HG03039 (cell line): ENCODE data around the gene APP.

ENCODE experiments used
- ATAC-seq: cut with Tn5 transposase; IDR thresholded peaks from one replicate; pipeline ENCODE4 v1.9.1; 2021; ENCODE audit warnings: mild to moderate bottlenecking, moderate library complexity; ENCODE audit not compliant: unreplicated experiment

The APP gene

DNA sequence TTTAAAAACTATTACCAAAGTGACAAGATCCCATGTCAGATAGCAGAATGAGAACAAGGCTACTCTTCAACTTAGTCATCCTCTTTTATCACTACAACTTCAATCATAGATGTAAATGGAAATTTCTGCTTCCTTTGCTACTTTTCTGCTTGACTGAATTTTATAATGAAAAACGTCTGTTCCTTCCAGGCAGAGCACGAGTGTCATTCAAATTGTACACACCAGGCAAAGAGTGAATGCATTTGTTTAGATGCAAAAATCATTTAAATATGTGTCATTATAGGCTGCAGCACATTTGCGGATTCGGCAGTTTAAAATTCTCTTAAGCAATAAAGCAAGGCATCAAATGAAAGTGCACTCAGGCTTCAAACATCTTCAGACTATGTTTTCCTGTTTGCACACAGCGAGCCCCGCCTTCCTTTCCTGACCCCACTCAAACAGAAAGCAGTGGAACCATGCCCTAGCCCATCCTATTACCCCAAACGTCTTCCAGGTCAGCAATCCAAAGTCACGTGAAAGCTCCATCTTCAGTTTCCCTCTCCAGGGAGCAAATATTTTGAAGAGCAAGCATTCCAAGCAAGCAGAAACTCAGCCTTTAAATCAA lies 99.6 kb downstream of the APP start:
- ATAC-seq: no peak

DNA sequence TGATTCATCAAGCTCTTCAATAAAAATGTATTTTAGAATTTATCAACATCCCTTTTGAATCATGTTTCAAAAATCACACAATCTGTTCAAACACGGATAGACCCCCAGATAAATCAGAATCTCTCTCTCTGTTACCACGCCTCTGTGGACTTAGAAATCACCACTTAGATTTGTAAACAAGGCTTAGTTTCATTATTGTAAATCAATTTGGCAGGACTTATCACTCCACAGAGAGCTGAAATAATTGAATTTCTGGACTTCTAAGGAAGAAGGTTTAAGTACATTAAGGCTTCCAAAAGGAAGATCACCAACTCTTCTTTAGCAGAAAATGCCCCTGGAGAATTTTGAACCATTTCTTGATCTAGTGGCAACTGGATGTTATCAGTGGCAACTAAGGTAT lies 100.4 kb downstream of the APP start:
- no peak for ATAC-seq

DNA sequence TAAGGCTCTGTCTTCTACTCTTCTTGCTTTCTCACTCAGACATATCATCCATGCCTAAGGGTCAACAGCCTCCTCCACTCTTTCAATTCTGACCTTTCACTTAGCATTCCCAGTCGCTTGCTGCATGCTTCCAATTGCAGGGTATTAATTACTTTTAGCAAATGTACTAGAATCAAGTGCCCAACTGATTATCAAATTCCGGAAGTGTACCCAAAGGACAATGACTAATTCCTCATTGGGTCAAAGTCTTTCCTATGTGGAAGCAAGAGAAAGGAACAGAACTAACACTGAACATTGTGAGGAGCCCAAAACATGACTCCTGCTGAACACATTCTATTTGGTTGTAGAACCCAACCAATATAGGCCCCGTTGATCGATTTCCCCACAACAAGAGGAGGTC lies 101.8 kb downstream of the APP start:
- ATAC-seq: no peak

DNA sequence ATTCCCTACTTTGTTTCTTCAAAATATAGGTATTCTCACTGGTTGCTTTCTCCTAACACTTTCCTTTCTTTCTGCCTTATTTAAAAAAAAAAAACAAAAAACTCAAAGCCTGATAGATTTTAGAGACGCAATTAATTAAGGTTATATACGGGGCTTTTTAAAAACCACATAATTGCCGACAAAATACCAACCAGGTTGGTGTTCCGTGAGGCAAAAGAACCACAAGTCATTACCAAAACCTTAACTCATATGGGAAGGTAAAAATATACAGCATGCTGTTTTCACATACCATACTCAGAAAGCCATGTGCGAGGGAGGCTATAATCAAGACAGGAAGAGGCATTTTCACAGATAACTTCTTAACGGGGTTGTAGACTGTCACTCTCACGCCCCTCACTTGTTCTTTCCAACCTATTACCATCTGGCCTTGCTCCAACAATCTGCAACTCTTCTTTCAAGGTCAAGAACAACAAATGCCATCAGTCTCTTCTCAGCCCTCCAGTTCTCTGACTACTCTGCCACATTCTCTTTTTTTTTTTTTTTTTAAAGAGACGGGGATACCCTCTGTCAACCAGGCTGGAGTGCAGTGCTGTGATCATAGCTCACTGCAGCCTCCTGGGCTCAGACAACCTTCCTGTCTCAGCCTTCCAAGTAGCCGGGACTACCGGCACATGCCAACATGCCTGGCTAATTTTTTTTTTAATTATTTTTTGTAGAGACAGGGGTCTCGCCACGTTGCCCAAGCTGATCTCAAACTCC lies 102.6 kb downstream of the APP start:
- no peak for ATAC-seq

DNA sequence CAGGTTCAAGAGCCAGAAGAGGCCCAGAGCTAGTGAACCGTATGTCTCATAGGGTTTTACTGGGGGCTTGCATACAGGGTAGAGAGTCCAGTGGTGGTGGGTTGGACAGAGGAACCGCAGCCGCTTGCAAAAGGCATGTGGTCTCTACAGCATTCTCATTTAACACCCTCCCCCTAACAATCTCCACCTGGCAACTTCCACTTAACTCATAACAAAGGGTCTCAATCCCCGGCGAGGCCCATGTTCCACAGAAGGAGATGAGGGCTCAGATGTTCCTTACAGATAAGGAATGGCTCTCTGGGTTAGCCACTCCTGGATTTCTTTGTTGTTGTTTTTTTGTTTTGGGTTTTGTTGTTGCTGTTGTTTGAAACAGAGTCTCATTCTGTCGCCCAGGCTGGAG lies 106.1 kb downstream of the APP start:
- ATAC-seq: no peak

DNA sequence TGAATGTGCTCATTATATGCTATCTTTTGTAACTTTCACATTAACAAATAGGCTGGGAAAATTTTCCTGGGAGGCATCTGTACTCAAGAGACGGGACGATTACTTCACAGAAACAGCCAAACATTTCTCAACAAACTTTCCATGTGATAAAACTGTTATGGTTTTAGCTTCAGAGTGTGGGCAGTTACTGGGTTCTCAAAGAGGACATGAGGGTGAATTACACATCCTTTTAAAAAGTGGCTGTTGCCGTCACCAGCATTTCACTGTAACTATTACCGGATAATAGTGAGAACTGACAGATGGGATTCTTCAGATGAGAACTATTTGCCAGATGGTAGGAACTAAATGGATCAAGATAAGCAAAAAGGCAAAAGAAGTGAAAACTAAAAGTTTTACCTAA lies 109.1 kb downstream of the APP start:
- no peak for ATAC-seq

DNA sequence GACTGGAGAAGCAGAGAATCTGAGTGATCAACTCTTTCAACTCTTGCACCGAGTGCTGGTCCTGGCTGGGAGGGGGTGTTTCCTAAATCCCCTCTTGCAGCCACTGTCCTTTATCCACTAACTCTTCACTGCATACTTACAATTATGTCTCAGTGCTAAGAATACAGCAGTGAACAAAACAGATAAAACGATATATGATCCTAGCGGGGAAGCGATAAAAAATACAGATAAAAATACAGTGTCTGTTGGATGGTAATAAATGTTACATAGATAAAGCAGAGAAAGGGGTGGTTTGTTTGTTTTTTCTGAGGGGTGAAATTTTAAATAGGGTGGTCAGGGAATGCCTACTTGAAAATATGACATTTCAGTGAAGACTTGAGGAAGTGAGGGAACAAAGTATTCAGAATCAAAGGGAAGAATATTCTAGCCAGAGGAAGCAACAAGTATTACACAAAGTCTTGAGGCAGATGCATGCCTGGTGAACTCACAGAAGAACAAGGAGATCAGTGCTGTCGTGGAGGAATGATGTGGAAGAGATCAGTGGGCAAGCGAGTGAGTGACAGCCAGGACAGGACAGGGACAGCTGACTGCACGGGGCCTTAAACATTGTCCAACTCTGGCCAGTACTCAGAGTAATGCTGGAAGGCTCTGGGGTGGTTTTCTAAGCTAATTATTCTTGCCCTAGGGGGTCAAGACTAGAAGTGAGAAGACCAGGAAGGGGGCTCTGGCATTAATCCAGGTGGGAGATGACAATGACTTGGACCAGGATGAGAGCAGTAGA lies 110.0 kb downstream of the APP start:
- no peak for ATAC-seq

DNA sequence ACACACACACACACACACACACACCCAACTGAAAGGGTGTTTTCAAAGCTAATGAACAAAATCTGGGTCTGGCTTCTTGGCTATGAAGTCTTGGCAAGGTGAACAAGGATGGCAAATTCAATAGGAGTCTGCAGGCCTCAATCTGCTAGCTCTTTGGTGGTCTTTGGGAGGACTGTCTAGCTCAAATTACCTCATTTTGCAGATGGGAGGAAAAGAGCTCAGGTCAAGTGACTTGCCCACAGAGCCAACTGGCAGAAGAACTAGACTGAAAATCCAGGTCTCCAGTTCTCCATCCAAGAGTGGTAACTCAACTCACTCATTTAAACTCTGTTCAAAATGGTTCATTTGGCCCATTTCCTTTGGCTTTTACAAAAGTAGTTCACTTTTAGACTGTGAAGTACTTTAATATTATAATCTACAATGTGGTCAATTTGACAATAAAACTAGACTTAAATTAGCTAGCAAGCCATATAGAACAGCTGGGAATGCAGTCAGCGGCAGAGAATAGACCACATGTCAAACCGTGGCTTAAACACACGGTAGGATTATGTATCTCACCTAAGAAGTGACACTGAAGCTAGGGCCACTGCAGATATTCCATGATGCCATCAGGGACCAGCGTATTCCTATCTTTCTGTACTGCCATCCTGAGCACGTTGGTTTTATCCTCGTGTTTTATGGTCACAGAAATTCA lies 112.9 kb downstream of the APP start:
- ATAC-seq: no peak

DNA sequence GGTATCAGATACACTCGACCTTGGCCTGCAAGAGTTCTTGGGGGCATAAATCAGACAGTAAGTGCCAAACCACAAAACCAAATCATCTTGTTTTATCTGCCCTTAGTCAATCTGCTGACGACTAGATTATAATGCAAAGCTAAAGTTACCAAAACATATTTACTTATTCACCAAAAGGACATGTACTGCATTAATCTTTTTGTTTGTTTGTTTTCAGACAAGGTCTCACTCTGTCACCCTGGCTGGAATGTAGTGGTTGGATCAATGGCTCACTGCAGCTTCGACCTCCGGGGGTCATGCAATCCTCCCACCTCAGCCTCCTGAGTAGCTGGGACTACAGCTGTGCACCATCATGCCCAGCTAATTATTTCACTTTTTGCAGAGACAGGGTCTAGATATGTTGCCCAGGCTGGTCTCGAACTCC lies 114.7 kb downstream of the APP start:
- ATAC-seq: no peak

DNA sequence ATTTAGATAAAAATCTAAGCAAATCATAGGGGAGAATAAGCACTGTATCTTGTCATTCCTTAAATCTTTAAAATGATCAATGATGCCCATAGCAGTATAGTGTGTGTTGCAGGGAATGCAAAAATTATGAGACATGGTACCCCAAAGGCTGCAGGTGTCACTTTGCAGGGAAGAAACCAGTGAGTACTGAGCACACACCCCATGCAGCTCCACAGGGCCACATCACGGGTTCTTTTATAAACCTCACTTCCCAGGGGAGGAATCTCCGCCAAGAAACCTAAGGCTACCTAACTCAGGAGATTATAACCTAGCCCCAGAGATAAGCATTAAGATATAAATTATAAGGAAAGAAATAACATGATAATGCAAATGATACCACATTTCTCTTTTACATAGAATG lies 115.6 kb downstream of the APP start:
- no peak for ATAC-seq

DNA sequence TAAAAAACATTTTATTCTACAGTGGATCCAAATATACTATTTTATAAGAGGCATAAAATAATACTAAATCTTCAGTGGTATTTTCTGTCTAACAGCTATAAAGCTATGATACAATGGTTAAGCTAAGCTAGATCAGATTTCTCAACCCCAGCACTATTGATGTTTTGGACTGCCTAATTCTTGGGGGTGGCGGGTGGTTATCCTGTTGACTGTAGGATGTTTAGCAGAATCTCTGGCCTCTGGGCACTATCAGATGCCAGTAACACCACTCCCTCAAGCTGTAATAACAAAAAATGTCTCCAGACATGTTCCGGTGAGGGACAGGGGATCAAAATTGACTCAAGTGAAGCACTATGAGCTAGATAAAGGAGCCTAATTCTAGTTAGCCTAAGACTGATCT lies 118.5 kb downstream of the APP start:
- ATAC-seq: no peak

DNA sequence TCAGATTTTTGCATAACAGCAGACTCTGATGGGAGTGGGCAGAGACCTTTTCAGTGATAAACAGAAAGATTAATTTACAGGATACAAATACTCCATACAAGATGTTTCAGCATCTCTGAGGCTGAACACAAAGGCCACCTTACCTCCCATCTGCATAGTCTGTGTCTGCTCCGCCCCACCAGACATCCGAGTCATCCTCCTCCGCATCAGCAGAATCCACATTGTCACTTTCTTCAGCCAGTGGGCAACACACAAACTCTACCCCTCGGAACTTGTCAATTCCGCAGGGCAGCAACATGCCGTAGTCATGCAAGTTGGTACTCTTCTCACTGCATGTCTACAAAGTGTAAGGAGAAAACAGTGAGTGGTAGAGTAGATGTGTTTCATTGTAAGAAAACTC lies 119.7 kb downstream of the APP start:
- ATAC-seq: no peak

DNA sequence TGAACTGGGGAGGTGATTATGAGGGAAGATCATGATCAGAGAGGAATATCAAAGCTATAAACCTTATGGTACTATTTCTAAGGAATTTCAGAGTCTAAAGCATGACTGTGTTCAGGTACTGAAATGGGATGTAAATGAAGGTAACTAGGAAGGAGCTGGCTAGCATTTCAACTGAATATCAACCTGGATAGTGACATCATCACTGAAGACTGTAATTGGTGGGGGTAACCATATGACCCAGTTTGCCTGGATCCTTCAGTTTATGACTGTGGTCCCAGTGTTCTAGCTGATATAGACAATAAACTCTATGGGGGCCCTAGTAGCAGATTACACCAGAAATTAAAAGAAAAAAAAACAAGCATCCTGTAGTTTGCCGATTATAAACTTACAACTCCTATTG lies 120.8 kb downstream of the APP start:
- no peak for ATAC-seq

DNA sequence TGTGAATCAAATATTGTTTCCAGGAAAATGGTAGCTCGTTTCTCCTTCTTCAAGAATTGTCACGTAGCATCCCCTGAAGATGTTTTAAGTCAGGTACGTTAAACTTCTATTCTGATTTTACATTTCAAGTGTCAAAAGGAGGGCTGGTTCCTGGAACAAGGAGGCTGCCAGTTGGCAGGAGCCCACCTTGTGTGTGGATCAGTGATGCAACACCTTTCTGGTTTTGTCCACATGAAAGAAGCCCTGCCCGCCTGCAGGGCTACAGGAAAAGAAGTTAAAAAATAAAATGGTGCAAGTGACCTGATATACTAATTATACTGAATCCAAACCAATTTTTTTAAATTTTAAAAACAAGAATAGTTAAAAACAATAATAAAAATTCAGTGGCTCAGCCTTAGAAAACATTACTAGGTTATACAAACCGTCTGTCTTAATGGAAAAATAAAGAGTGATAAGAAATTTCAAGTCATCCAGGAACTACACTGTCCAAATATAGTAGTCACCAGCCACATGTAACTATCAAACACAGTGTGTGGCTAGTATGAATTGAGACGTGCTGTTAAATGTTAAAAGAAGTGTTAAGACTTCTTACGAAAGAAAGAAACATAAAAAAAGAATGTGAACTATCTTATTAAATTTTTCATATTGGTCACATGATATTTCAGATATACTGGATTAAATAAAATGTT lies 123.1 kb downstream of the APP start:
- no peak for ATAC-seq

DNA sequence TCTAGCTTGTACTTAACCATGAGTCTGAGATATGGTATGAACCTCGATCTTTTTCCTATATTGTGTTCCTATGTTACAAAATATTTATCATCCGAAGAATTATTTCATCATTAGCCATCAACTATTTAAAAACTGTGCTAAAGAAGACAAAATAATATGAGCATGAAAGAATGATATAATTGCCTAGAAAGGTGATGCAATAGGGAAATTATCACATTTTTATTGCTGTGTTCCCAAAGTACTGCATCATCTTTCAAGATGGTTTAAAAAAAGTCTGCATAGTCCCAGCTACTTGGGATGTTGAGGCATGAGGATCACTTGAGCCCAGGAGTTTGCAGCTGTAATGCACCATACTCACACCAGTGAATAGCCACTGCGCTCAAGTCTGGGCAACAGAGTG lies 126.7 kb downstream of the APP start:
- no peak for ATAC-seq

DNA sequence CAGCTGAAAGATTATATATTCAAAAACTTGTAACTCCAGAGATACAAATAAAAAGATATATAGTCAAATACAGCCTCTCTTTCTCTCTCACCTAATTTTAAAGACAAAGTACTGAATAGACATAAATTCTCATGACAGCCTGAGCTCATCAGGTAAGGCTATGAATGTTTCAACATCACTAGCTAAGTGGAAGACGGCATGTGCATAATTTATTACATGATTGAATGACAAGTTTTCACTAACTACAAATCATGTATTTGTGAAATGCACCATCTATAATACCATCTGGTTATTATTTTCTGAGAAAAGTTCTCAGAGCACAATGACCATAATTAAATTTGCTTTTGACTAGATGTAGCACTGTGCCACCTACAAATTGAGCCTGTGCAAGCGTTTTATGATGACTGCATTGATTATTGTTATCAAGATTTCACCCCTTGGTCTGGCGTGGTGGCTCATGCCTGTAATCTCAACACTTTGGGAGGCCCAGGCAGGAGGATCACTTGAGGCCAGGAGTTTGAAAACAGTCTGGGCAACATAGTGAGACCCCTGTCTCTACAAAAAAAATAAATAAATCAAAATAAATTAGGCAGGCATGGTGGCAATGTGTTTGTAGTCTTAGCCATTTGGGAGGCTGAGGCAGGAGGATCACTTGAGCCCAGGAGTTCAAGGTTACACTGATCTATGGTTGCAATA lies 128.2 kb downstream of the APP start:
- no peak for ATAC-seq

DNA sequence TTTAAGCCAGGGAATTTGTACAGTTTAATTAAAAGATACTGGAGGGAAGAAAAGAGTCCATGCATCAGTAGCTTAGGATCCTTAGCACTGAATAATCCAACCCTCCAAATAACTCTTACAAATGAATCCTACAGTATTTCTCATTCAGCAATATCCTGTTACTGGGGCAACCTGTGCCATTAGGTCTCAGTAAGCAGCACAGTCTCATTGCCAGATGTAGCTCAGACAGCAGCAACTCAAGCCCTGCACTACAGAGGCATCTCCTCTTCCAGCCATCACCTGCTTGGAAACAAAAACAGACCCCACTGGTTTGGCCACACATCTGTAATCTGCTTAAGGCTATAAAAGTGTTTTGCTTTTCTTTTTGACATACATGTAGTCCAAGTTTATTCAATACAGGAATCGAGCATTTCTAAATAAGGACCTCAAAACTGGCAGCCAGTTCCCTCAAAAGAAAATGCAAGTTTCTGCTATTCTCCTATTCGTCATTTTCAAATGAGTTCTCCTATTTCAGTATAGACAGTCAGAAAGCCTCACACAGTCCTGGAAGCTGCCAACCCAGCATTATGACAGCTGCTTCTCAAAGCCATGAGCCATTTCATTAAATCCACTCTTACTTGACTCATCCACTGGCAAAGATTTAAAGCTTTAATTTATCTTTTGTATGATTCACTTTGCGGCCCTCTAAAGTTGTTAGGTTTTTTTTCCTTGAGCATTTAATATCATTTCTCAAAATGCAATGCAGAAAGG lies 129.0 kb downstream of the APP start:
- ATAC-seq: no peak

DNA sequence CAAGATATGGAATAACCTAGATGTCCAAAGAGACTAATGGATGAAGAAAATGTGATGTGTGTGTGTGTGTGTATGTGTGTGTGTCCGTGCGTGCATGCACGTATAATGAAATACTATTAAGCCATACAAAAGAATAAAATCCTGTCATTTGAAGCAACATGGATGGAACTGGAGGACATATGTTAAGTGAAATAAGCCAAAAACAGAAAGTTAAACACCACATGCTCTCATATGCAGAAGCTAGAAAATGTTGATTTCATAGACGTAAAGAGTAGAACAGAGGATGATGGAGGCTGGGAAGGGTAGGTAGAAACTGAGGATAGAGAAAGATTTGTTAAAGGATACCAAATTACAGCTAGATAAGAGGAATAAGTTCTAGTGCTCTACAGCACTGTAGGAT lies 133.7 kb downstream of the APP start:
- no peak for ATAC-seq

DNA sequence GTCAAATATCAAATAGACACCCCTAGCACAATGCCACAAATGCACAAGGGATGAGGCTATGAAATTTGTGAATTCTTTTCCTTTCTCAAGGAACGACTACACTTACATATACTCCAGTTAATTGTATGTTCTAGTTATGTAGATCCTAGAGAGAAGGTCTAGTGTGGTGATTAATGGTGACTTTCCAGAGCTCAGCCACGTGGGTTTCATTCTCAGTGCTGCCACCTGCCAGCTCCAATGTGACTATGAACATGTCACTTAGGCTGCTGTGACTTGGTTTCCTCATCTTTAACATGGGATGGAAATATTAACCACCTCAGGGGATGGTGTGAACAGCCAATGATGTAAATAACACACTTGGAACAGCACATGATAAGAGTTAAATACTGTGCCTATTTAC lies 138.3 kb downstream of the APP start:
- no peak for ATAC-seq

DNA sequence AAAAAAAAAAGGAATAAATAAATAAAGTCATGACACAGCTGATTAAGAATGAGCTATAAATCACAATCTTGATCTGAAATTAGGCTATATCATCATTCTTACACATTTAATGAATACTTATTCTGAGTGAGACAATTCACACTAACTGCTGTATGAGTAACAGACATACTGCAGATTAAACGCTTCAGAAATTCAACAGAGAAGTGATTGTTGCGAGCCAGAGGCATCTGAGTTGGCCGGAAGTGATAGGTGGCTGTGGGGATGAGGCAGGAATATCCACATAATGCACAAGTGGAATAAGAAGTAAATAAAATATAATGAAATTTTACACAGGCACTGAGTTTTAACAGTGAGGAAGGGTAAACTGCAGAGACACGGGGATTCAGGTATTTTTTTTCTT lies 142.4 kb downstream of the APP start:
- ATAC-seq: no peak
